Fibroblast of the aortic adventitia (primary cell): ENCODE results near the gene LMBRD1. TPM values are rescaled to one million over a fixed set of nuclear protein-coding genes. Genes with fewer than 3 reads are reported as not detected.
A peak's percentile ranks its signal among the peaks of the same experiment; 100 is the strongest.

Experiments used
- DNase-seq: peaks from one replicate; pipeline ENCODE4 v3.0.0-alpha.2; 2010; ENCODE audit warnings: low read depth
- H3K4me3 ChIP-seq: 2 replicates; pipeline ENCODE4 v1.5.1; 2011; ENCODE audit warnings: low read depth, mild to moderate bottlenecking, control low read depth, low read length, moderate library complexity
- total RNA-seq: library from RNA; depleted of rRNA; stranded (reverse); fragments of >200 nt; gene quantifications from 2 replicates; pipeline ENCODE4 v1.2.3, GENCODE V29; 2012; ENCODE audit warnings: low replicate concordance
- TF ChIP-seq, protein P1 (sequence below): IDR thresholded peaks from 2 replicates; pipeline ENCODE4 v1.5.1; 2011; ENCODE audit warnings: mild to moderate bottlenecking, low read length, control low read depth, inconsistent platforms; ENCODE audit not compliant: insufficient read depth

The LMBRD1 gene
- total RNA-seq, 1 donor: 47.6 TPM

DNA sequence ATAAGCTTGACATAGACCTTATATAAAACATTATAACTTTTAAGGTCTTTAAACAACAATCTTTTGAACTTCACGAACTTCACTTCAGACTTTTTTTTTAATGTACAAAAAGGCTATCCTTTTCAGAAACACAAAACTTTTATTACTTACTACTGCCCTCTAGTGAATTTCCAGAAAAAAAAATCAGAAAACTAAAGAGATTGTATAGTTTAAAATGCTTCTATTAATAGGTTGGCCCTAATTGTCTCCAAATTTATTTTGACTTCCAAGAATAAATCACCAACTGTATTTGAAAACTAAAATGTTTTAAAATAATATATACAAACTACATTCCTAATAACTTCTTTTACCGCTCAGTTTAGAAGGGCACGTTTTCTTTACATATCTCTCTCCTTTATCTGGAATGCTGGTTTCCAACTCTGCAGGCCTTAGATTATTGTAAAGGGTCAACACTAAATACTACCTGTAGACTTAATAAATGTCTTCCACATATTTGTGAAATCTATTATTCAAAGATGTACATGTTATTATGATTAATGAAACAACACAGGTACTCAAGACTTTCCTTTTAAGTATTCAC, 66.8 kb downstream of the LMBRD1 start:
- TF ChIP-seq, protein P1, sequence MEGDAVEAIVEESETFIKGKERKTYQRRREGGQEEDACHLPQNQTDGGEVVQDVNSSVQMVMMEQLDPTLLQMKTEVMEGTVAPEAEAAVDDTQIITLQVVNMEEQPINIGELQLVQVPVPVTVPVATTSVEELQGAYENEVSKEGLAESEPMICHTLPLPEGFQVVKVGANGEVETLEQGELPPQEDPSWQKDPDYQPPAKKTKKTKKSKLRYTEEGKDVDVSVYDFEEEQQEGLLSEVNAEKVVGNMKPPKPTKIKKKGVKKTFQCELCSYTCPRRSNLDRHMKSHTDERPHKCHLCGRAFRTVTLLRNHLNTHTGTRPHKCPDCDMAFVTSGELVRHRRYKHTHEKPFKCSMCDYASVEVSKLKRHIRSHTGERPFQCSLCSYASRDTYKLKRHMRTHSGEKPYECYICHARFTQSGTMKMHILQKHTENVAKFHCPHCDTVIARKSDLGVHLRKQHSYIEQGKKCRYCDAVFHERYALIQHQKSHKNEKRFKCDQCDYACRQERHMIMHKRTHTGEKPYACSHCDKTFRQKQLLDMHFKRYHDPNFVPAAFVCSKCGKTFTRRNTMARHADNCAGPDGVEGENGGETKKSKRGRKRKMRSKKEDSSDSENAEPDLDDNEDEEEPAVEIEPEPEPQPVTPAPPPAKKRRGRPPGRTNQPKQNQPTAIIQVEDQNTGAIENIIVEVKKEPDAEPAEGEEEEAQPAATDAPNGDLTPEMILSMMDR: peak; percentile 12
- no peak overlapping the region for H3K4me3 ChIP-seq
- DNase-seq: peak; percentile 23

DNA sequence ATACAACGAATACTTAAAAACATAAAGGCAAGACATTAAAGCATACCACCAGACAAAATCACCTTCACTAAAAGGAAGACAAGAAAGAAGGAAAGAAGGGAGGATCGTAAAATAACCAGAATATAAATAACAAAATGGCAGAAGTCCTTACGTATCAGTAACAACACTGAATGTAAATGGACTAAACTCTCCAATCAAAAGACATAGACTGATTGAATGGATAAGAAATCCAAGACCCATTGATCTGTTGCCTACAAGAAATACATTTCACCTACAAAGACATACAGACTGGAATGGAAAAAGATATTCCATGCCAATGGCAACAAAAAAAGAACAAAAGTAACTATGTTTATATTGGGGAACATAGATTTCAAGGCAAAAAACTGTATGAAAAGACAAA, 74.1 kb downstream of the LMBRD1 start:
- no peak overlapping the region for H3K4me3 ChIP-seq
- no peak for DNase-seq
- TF ChIP-seq, protein P1: no peak

DNA sequence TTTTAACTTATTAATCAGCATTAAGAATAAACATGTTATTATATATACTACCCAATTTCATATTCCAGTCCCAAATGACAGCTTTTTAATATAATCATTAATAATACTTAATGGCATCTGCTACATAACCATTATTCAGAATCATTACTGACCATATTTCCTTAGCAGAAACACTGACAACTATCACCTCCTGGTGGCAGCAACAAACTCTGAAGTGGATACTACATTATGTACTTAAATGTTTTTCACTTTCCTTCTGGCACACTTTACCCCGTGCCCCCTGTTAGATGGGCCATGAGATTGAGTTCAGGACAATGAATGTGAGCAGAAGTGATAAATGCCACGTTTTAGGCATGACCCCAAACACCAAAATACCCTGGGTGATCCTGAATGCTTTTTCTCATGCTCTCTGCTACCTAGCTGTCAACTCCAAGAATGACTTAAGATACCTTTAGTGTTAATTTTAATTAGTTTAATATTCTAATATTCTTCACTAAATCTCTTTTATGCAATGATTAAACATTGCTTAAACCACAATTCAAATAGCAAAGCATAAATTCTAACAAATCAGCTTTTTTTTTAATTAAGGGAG, 77.1 kb downstream of the LMBRD1 start:
- TF ChIP-seq, protein P1: peak; percentile 48
- peak; percentile 45 for DNase-seq
- no peak overlapping the region for H3K4me3 ChIP-seq

DNA sequence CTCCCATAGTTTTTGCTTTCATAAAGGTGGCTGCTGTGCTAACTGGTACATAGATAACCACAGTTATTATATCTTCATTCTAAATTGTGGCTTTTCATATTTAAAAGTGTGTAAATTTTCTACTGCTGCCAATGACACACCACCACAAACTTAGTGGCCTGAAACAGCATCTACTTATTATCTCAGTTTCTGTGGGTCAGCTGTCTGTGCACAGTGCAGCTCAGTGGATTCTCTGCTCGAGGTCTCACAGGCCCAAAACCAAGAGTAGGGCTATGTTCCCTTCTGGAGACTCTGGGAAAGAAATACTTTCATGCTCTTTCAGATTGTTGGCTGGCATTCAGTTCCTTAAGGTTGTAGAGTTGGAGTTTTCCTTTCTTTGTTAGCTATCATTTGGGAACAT, 90.1 kb downstream of the LMBRD1 start:
- TF ChIP-seq, protein P1: no peak
- no peak for DNase-seq
- H3K4me3 ChIP-seq: no peak overlapping the region

DNA sequence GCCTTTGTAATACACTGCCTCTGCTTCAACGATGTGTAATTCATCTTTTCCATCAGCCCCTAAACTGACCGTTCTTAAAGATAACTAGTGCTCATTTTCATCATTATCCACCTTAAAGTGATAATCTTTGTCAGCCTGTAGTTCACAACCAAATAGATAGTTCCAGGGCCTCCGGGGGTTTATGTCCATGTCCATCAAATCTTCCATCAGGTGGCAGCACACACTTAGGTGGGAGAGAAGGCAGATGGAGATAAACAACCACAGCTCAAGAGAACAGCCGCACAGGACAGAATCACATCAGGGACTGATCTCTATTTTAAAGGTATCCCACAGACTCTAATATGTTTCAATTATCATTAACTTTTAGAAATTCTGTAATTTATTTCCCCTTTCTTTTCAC, 90.9 kb downstream of the LMBRD1 start:
- H3K4me3 ChIP-seq: no peak overlapping the region
- TF ChIP-seq, protein P1: no peak
- no peak for DNase-seq

DNA sequence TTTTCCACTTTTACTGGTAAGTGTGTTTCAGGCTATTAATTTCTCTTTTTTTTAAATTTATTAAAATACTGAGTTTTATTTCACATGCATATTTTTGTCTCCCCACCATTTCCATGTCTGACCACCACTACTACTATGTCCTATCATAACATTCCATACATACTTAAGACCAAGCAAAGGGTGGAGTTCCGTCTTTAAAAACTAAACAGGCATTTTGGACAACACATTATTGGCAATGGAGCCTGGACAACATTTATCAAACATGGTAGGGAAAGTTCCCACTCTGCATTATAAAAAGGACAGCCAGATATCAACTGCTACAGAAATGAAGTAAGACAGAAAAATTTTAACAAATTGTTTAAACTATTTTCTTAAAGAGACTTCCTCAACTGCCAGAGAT, 91.9 kb downstream of the LMBRD1 start:
- DNase-seq: peak; percentile 60

More for the DNA sequence above, 91.9 kb downstream of the LMBRD1 start:
- TF ChIP-seq, protein P1: no peak
- H3K4me3 ChIP-seq: no peak overlapping the region
